GM12865 (cell line): ENCODE results near the gene DIS3L2.

Experiments used
- DNase-seq: peaks from one replicate; pipeline ENCODE4 v3.0.0; 2010; ENCODE audit warnings: low read depth
- H3K4me3 ChIP-seq: 2 replicates; pipeline ENCODE4 v1.5.1; 2011; ENCODE audit warnings: mild to moderate bottlenecking, low read depth, low read length, control low read depth
- CTCF ChIP-seq: IDR thresholded peaks from 2 replicates; pipeline ENCODE4 v1.5.1; 2011; ENCODE audit warnings: low read length, control low read depth, low read depth, inconsistent platforms; ENCODE audit not compliant: insufficient read depth; ENCODE audit errors: missing control alignments

DIS3L2 gene

GRCh38 chr2:232345251-232345650 is 383.7 kb downstream of the DIS3L2 start:
- no peak for TF ChIP-seq CTCF

GRCh38 chr2:232347369-232347768 is 385.9 kb downstream of the DIS3L2 start:
- DNase-seq = no peak
- TF ChIP-seq CTCF = no peak

More at GRCh38 chr2:232345251-232345650, 383.7 kb downstream of the DIS3L2 start:
- H3K4me3 ChIP-seq = no peak overlapping the region
- DNase-seq = no peak

GRCh38 chr2:232348936-232349335 is 387.4 kb downstream of the DIS3L2 start:
- no peak for TF ChIP-seq CTCF
- DNase-seq = no peak
- H3K4me3 ChIP-seq = no peak overlapping the region

More at GRCh38 chr2:232347369-232347768, 385.9 kb downstream of the DIS3L2 start:
- H3K4me3 ChIP-seq = no peak overlapping the region

GRCh38 chr2:232349546-232349945 is 388.0 kb downstream of the DIS3L2 start:
- DNase-seq = no peak
- no peak overlapping the region for H3K4me3 ChIP-seq
- no peak for TF ChIP-seq CTCF

GRCh38 chr2:232349946-232350635 is 388.6 kb downstream of the DIS3L2 start:
- no peak for DNase-seq
- no peak overlapping the region for H3K4me3 ChIP-seq
- no peak for TF ChIP-seq CTCF

GRCh38 chr2:232350804-232351685 is 389.5 kb downstream of the DIS3L2 start:
- no peak for TF ChIP-seq CTCF
- H3K4me3 ChIP-seq = no peak overlapping the region

More at GRCh38 chr2:232350804-232351685, 389.5 kb downstream of the DIS3L2 start:
- DNase-seq = no peak
